ENCODE results near the gene COG2.

GRCh38 chr1:230691615-230692014 lies 49.3 kb downstream of the COG2 start:
- no peak for TF ChIP-seq POLR2AphosphoS5 (IDR thresholded peaks at IDR 0.05)
- no peak for TF ChIP-seq EP300 (IDR thresholded peaks at IDR 0.05)
- TF ChIP-seq, protein P1, sequence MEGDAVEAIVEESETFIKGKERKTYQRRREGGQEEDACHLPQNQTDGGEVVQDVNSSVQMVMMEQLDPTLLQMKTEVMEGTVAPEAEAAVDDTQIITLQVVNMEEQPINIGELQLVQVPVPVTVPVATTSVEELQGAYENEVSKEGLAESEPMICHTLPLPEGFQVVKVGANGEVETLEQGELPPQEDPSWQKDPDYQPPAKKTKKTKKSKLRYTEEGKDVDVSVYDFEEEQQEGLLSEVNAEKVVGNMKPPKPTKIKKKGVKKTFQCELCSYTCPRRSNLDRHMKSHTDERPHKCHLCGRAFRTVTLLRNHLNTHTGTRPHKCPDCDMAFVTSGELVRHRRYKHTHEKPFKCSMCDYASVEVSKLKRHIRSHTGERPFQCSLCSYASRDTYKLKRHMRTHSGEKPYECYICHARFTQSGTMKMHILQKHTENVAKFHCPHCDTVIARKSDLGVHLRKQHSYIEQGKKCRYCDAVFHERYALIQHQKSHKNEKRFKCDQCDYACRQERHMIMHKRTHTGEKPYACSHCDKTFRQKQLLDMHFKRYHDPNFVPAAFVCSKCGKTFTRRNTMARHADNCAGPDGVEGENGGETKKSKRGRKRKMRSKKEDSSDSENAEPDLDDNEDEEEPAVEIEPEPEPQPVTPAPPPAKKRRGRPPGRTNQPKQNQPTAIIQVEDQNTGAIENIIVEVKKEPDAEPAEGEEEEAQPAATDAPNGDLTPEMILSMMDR (IDR thresholded peaks at IDR 0.05) = no peak
